ENCODE measurements around the gene HOXC4.
A peak's percentile ranks its signal among the peaks of the same experiment; 100 is the strongest.

DNA sequence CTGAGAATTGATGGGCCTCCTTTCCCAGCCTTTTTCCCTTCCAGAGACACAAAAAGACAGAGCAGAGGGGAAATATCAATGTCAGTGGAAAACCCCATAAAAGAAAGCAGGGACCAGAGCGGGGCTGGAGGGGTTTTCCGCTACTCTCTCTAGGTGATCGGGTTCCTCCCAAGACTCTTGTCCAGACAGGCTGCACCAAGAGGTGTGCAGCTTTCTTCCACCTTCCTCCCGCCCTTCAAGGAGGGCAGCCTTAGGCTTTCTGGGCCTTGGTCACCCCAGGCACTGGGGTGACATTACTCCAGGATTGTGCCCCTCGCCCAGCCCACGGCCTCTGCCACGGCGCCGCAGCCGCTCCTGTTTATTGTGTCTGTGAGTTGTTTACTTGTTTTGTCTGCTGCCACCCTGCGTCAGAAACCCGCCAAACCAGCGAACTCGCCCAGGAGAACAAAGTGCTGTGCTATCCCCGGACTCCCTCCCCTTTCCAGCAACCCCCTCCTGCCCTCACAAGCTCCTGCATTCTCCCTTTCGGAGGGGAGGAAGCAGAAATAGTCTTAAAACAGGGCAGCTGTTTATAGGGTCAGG is 32.1 kb upstream of the HOXC4 start:
- peak in 1 of 2 donors; percentile 18 for TF ChIP-seq POLR2A (IDR thresholded peaks at IDR 0.05)
- TF ChIP-seq, protein P1, sequence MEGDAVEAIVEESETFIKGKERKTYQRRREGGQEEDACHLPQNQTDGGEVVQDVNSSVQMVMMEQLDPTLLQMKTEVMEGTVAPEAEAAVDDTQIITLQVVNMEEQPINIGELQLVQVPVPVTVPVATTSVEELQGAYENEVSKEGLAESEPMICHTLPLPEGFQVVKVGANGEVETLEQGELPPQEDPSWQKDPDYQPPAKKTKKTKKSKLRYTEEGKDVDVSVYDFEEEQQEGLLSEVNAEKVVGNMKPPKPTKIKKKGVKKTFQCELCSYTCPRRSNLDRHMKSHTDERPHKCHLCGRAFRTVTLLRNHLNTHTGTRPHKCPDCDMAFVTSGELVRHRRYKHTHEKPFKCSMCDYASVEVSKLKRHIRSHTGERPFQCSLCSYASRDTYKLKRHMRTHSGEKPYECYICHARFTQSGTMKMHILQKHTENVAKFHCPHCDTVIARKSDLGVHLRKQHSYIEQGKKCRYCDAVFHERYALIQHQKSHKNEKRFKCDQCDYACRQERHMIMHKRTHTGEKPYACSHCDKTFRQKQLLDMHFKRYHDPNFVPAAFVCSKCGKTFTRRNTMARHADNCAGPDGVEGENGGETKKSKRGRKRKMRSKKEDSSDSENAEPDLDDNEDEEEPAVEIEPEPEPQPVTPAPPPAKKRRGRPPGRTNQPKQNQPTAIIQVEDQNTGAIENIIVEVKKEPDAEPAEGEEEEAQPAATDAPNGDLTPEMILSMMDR (IDR thresholded peaks at IDR 0.05): peak in 3 of 6 experiments; percentile 10 to 20 (median 14)
